ENCODE data around the gene UXS1.
"Not testable (repeated sequence)": the region's sequence is repeated elsewhere in the genome, so short reads cannot be mapped to it uniquely, and the experiment has no call there.

UXS1 gene

DNA sequence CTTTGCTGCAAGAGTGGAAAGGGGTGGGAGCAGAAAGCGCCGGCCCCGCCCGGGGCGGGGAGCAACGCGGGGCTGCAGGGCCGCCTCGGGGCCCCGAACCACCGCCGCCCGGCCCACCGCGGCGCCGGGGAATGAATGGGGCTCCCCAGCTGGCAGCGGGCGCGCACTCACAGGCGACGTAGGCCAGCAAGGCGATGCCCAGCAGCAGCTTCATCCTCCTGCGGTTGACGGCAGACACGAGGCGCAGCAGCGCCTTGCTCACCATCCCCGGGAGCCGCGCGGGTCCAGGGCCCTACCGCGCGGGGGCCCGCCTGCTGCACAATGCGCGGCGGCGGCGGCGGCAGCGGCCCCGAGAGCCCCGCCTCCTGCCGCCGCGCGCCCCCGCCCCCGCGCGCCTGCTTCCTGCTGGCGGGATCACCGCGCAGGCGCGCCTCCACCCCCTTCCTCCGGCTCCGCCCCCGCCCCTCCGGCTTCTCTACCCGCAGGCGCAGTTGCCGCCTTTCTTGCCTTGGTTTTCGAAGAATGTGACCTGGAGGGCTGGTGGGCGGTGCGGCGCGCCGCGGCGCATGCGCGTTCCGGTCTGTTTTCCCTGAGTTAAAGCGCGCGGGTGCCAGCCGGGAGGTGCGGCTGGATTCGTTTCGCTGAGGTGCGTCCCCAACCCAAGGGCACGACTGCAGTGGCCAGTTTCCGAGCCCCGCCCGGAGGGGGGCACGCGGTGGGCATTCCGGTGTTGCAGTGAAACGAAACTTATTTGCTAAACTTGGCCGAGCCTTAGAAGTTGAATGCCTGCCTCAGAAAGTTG, at the start of gene UXS1:
Gene UXS1, minus strand, starts transcription at position 325 of the 802 bp plus-strand sequence. Its CDS starts 60 bp downstream, at position 265.
- DNase-seq, result peak; percentile 83

DNA sequence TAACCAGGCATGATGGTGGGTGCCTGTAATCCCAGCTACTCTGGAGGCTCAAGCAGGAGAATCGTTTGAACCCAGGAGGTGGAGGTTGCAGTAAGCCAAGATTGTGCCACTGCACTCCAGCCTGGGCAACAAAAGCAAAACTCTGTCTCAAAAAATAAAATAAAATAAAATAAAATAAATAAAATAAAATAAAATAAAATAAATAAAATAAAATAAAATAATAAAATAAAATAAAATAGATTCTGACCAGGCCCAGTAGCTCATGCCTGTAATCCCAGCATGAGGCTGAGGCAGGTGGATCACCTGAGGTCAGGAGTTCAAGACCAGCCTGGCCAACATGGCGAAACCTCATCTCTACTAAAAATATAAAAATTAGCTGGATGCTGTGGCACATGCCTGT, 45.4 kb upstream of the UXS1 start:
- not testable (repeated sequence) for DNase-seq

DNA sequence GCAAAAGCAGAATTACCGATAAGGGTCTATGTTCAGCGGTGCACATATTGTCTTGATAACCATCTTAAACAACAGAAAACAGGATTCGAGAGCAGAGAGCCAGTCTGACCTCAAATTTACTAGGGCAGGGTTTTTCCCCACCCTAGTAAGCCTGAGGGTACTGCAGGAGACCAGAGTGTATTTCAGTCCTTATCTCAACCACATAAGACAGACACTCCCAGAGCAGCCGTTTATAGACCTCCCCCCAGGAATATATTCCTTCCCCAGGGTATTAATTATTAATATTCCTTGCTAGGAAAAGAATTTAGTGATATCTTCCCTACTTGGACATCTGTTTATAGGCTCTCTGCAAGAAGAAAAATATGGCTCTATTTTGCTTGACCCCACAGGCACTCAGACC, 41.3 kb upstream of the UXS1 start:
- DNase-seq, result not testable (repeated sequence)

DNA sequence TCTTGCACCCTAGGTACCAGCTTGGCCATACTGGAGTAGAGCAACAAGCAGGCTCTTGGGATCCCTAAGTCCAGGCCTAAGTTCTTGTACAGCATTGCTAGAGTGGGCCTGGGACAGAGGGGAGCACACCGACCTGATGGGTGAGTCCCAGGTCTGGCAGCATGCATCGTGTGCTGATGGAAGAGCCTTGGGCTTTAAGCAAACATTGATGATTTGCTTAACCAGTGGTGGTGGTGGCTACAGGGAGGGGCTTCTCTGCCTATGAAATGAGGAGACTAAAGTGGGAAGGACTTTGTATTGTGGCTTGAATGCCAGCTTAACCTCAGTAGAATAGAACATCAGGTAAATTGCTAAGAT, 39.2 kb upstream of the UXS1 start:
- no peak for DNase-seq

DNA sequence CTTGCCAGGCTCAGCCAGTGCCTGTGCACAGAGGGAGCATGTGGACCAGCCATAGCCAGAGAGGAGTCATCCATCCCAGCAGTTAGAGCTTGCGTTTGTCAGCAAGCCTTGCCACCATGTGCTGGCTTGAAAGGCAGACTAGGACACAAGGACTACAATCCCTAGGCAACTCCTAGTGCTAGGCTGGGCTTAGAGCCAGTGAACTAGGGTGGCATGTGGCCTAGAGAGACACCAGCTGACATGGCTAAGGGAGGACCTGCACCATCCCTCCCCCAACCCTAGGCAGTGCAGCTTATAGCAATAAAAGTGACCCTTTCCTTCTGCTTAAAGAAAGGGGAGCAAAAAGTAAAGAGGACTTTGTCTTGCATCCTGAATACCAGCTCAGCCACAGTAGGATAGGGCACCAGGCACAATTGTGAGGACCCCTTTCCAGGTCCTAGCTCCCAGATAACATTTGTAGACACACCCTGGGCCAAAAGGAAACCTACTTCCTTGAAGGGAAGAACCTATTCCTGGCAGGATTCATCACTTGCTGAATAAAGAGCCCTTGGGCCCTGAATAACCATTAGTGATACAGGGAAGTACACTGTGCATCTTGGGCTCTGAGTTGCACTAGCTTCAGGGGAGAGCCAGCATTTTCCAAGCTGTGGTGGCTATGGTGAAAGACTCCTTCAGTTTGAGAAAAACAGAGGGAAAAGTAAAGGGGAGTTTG, 38.7 kb upstream of the UXS1 start:
- DNase-seq, result no peak

DNA sequence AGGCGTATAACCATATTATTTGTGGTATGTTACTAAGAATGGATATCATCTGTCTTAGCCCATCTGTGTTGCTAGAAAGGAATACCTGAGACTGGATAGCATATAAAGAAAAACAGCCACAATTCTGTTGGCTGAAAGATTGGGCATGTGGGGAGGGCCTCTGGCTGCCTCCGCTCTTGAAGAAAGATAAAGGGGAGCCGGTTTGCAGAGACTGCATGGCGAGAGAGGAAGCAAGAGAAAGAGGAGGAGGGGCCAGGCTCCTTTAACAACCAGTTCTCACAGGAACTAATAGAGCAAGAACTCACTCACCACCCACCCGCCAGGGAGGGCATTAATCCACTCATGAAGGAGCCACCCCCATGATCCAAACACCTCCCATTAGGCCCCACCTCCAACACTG, 29.2 kb upstream of the UXS1 start:
- DNase-seq, result no peak

DNA sequence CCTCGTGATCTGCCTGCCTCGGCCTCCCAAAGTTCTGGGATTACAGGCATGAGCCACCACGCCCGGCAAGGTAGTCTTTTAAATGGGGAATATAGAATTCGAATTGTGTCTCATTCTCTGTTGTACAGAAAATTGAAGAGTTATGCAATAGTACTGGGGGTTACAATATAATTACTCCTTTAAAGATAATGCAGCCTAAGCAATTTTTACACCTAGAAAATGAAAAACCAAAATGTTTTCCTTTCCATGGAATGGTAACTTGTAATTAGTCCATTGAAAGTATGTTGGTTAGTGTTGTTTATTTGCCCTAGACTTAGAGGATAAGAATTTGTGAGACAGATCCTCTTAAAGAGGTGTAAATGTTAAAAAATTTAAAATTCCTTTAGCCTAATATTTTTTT, 28.0 kb upstream of the UXS1 start:
- not testable (repeated sequence) for DNase-seq

DNA sequence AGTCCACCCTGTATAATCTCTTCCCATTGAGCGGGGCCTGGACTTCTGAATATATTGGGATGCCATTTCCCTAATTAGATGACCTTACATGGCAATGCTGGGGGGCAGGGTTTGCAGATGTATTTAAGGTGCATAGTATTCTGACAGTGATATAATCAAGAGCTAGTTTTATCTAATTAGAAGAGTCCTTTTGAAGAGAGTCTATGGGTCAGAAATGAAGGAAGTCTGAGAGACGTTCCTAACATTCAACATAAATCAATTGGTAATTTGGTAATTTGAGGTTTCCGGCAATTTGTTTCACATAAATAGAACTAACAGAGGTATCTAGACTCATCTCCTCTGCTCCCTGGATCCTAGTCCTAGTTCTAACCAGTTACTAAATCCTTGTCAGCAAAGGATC, 25.7 kb upstream of the UXS1 start:
- DNase-seq, result no peak

DNA sequence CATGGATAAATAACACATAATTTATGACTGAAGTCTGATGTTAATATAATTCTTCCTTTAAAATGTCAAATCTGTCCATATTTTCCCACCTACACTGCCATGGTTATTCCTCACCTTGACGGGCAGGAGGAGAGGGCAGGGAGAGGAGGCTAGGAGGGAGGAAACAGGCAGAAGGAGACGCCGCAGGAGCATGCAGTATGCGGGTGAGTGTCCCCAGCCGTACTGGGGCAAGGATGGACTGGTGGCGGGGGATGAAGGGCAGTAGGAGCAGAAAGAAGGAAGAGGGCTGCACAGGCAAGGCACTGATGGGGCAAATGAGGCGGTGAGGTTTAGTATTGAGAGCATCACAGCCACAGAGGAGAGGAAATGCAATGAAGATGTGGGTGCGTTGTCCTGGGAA, 25.1 kb upstream of the UXS1 start:
- DNase-seq, result not testable (repeated sequence)

DNA sequence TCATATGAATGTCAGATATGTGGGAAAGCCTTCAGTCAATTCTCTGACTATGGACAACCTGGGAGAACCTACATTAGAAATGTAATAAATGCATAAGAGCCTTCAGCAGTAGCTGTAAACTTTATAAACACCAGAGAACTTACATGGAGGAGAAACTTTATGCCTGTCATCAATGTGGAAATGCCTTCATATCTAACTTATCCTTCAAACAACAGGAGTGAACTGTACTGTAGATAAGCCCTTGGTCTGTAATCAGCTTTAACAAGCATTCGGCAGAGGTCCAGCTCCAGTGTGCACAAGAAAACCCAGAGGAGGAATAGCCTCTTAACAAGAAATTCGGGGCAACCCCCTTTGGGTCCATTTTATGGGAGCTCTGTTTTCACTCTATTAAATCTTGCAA, 14.8 kb upstream of the UXS1 start:
- no peak for DNase-seq

DNA sequence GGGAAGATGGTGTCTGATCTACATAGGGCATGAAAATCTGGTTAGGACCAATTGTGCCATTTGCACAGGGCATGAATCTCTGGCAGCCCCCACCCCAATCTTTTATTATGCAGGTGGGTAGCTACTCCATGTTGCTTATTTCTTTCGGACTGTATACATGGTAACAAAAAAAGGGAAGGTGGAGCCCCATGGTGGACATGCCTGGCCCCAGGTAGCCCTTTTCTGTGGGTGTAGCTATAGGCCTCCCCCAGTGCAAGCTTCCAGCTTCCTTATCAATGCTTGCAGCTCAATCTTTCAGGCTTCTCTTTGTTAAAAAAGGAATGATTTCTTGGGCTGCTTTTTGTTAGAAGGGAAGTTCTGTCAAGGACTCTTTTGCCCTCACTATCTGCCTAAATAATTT, 14.3 kb upstream of the UXS1 start:
- DNase-seq, result no peak

DNA sequence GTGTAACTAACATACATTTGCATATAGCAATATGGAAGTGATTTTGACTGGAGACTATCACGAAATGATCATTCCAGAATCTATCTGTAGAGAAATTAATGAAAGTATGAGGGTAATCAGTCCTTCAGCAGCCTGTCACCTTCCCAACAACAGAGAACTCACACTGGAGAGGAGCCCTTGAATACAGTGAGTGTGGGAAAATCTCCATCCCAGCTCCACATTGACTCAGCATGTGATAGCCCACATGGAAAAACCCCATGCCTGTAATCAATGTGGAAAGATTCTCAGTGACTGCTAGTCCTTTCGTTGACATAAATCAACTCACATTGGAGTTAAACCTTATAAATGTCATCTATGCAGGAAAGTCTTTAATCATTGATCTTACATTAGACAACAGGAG, 13.1 kb upstream of the UXS1 start:
- no peak for DNase-seq

DNA sequence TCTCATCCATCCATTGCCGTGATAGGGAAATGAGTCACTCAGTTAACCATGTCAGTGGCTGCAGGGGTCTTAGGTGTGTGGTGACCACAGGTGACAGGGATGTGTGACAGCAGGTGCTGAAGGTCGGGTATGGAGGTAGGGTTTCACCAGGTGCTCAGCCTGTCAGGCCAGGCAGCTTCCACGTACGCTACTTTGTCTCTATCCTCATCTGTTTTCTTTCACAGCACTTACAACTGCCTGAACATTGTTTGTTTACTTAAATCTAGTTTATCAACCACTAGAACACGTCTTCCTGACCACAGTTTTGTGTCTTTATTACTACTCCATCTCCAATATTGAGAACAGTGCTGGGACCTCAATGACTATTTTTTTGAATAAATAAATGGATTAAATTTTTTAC, 11.4 kb upstream of the UXS1 start:
- DNase-seq, result no peak

DNA sequence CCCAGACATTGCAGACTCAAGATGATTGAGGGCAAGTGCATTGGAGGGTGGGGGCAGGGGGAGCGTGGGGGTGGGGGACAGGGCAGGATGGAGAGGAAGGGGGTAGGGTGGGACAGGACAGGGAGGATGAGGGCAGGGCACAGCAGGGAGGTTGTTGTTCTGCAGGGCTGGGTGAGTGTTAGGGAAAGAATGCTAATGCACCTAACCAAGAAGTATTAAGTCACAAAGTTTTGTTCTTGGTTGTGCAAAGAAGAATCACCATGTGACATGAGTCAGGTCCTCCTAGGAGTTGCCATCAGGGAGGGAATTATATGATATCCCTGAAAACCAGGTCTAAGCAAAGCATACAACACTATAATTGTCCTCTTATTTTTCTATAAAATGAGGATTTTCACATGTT, 10.4 kb upstream of the UXS1 start:
- DNase-seq, result not testable (repeated sequence)

DNA sequence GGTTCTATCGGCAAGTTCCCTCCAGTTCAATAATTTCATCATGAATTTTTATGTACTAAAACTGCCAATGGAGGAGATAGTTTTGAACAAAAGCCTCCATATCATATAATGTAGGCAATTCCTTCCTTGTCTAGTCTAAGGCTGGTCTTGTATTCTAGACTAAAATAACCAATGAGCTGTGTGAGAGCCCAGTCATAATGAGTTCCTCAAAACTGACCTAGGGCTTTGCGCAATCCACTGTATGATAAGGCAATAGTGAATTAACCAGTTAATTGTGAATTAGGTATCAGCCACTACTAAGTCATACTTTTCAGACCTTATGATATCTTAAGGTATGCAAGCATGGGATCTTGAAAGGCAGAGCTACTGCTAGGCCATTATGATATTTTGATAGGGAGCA, 7.6 kb upstream of the UXS1 start:
- no peak for DNase-seq

DNA sequence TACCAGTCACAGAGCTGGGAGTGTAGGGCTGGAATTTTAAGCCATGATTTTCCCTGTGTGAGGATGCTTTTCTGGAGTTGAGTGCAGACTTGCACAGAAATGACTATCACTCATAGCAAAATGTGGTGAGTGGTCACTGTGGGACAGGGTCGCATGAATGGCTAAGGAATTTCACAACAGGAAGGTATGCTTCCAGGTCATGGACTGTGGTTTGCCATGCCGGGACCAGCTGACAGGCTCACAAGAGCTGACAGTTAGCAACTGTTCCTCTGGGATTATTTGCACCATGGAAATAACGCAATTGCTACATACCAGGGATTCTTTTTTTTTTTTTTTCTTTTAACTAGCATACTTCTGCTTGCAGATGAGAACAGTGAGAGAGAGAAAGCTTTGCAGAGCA, 3.8 kb upstream of the UXS1 start:
- DNase-seq, result no peak

DNA sequence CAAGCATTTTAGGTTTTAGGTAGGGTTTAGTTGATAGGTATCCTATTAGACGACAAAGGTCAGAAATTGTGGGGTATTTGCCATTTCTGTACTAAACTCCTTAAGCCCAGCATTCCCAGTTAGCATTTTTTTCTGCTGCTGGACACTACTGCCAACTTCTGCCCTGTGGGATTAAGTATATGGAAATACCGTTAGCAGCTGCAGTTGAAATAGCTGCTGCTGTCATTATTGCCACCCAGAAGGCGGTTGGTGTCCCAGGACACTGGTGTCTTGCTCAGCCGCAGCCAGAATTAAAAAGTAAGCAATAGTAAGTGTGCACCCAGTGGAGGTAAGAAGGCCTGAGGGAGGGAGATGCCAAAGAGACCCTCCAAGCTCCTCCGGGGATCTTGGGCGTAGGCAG, 1.9 kb upstream of the UXS1 start:
- no peak for DNase-seq

DNA sequence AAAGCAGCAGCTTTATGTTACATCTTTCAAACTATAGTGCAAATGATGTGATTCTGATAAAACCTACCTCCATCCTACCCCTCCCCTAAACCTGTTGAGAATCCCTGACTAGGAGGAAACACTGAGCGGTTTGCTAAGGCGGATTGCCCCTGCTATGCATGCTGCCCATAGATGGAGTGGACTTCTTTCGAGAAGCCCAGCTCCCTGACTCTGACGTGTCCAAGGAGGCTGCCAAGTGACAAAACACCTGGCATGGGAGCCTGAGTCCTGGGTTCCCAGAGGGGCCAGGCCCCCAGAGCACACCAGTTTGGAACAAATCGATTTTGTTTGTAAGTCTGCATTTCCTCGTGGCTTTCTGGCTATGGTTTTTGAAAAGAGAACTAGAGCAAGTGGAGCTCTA, 1.4 kb upstream of the UXS1 start:
- DNase-seq, result no peak

DNA sequence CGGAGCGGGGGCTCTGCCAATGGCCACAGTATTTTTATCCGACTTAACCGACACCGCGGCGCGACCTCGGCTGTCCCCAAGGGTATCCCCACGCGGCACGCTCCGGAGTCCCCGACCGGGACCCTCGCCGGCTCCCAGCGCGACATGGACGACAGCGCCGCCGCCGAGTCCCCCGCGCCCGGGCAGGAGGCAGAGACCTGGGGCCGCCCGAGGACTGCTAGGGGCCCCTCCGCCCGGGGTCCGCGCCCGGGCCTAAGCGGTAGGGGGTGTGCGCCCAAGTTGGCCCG, 468 bp downstream of the UXS1 start:
- no peak for DNase-seq

DNA sequence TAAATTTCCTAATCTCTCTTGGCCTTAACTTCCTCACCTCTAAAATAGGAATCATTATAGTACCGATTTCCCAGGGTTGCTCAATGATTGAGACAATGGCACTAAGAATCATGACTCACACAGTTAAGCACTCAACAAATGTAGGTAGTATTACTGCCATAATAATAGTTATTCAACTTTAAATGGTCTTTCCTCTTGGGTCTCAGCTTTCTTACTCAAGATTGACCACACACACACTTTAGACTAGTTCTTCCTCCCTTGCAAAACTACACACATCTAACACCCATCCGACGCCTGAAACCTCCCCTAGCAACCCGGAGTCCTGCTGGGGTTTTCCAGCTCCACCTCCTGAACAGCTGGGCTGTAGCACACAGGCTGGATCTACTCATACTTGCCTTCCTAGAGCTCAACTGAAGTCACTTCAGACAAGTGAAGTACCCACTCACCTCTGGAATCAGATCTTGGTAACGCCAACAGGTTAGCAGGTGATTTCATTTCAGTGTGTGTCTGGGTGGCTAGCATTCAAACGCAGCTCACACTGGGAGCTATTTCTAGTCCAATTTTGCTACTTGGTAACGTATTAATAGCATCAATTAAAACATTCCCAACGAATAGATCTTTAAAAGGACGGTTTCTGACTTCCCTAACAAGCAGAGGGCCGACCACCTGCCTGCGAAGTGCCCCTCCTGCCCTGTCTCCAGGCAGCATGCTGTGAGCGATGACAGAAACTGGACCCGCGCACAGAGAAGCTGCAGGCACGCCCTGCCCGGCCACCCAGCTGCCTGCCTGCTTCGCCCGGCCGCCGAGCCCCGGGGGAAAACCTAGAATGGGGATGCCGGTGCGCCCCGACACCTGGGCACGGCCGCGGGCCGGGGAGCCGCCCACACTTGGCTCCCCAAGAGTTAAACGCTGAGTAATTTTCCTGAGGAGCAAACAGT, 1.1 kb downstream of the UXS1 start:
- DNase-seq, result peak; percentile 96

DNA sequence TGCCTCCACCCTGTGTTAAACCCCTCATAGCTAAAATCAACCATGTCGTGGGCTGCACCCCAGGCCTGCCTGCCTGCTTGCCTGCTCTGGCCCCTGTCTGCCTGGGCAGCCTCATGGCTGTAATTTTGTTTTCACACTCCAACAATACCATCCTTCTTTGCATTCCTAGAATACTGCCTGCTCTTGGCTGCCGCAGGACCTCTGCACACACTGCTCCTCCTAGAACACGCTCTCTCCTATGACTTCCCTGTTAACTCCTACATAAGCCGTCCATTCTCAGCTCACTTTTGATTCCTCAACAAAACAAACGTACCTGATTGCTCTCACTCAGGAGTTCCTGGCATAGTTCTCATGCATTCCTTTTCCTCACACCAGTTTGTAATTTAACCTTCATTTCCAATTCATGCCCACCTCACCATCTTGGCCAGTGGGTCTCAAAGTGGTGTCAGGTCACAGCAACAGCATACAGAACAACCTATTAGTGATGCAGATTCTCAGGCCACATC, 2.5 kb downstream of the UXS1 start:
- DNase-seq, result no peak

DNA sequence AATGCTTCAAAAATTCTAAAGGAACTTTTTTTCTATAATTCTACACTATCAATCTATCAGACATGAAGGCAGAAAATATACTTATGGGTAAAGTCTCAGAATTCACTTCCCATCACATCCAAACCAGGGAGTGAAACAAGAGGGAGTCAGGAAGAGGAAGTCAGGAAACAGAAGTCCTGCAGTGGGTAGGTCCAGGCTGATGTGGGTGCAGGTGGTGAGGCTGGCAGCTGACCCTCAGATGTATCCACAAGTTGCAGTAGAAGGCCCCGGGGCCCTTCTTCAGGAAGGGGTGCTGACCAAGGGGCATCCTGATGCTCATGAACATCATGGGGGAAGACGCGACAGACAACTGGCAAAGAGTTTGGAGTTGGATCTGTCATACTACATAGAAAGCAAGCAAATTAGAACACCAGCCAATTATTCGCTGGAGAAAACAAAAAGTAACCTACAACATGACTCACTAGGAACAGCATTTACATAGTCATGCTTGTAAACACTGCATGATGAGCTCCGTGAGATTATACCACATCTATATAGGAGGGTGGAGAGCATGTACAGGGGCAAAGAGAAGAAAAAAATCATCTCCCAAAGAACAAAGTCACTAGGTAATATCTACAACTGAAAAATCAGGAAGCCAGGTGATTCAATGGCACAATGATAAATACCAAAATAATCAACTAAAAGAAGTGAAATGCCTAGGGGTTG, 4.2 kb downstream of the UXS1 start:
- DNase-seq, result no peak

DNA sequence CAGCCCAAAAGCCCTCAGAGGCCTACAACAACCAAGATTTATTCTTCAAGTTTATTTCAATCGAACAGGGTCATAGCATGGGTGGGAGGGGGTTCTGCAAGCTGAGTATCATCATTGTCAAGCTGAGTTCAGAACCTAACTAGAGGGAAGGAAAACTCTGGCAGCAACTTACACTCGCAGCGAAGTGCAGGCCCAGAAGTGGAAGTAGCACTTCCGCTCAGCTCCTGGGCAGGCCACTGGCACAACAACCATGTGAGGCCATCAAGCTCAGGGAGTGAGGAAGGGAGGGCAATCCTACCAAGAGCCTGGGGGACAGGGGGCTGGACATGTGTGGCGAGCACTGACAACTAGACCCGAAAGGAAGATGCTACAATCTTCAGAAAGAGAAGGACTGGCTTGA, 4.8 kb downstream of the UXS1 start:
- no peak for DNase-seq

Measured in SIG-M5 (cell line).